Skeletal muscle satellite cell (primary cell): ENCODE data around the gene ZNF385D.

Experiments used
- H3K27me3 ChIP-seq: 2 replicates; pipeline ENCODE4 v1.7.0; 2013; ENCODE audit warnings: low read length; ENCODE audit not compliant: control insufficient read depth, insufficient read depth
- H3K36me3 ChIP-seq: 2 replicates; pipeline ENCODE4 v1.7.0; 2013; ENCODE audit warnings: mild to moderate bottlenecking, control low read depth, low read length; ENCODE audit not compliant: insufficient read depth
- H3K4me1 ChIP-seq: 2 replicates; pipeline ENCODE4 v1.7.0; 2013; ENCODE audit warnings: low read length; ENCODE audit not compliant: control insufficient read depth, insufficient read depth
- H3K4me2 ChIP-seq: 2 replicates; pipeline ENCODE4 v1.7.0; 2013; ENCODE audit warnings: mild to moderate bottlenecking, low read length
- H3K4me3 ChIP-seq: 2 replicates; pipeline ENCODE4 v1.7.0; 2013; ENCODE audit warnings: low read length
- H3K9ac ChIP-seq: 2 replicates; pipeline ENCODE4 v1.7.0; 2013; ENCODE audit warnings: mild to moderate bottlenecking, low read depth, low read length, moderate library complexity
- H3K9me3 ChIP-seq: replicated peaks from 2 replicates; pipeline ENCODE4 v1.7.0; 2013; ENCODE audit warnings: mild to moderate bottlenecking, control low read depth, low read length

ZNF385D gene

GRCh38 chr3:21718161-21718765 lies 32.7 kb downstream of the ZNF385D start:
- Histone ChIP-seq H3K27me3 (no peaks in the 10 kb centered on the region), H3K4me3 (peak overlapping the region; percentile 19), H3K4me2 (peak overlapping the region; percentile 62), H3K9me3 (no peaks in the 10 kb centered on the region), H3K36me3 (no peaks in the 10 kb centered on the region), H3K4me1 (peaks cover 21% of the 10 kb centered on the region), H3K9ac (peak overlapping the region; percentile 44)

- H3K9ac ChIP-seq = no peak overlapping the region
- no peak overlapping the region for H3K4me2 ChIP-seq
Observed at GRCh38 chr3:21715662-21716061, 35.3 kb downstream of the ZNF385D start.

GRCh38 chr3:21705769-21706168 lies 45.2 kb downstream of the ZNF385D start:
- no peak overlapping the region for H3K4me3 ChIP-seq
- peaks cover 25% of the 10 kb centered on the region for H3K4me1 ChIP-seq
- H3K9ac ChIP-seq = no peak overlapping the region
- H3K4me2 ChIP-seq = peak overlapping the region; percentile 14
- H3K9me3 ChIP-seq = no peaks in the 10 kb centered on the region
- H3K36me3 ChIP-seq = no peaks in the 10 kb centered on the region
- H3K27me3 ChIP-seq = no peaks in the 10 kb centered on the region

More at GRCh38 chr3:21715662-21716061, 35.3 kb downstream of the ZNF385D start:
- H3K4me3 ChIP-seq = no peak overlapping the region
- H3K36me3 ChIP-seq = no peaks in the 10 kb centered on the region
- peaks cover 21% of the 10 kb centered on the region for H3K4me1 ChIP-seq
- H3K9me3 ChIP-seq = no peaks in the 10 kb centered on the region
- no peaks in the 10 kb centered on the region for H3K27me3 ChIP-seq

GRCh38 chr3:21704796-21705195 lies 46.2 kb downstream of the ZNF385D start:
- Histone ChIP-seq H3K4me1 (peaks cover 25% of the 10 kb centered on the region), H3K36me3 (no peaks in the 10 kb centered on the region), H3K9ac (no peak overlapping the region)

GRCh38 chr3:21703291-21703690 lies 47.7 kb downstream of the ZNF385D start:
- Histone ChIP-seq H3K27me3 (no peaks in the 10 kb centered on the region), H3K4me2 (no peak overlapping the region), H3K4me1 (peaks cover 25% of the 10 kb centered on the region), H3K36me3 (no peaks in the 10 kb centered on the region), H3K9me3 (no peaks in the 10 kb centered on the region), H3K4me3 (no peak overlapping the region), H3K9ac (no peak overlapping the region)

More at GRCh38 chr3:21704796-21705195, 46.2 kb downstream of the ZNF385D start:
- Histone ChIP-seq H3K4me3 (no peak overlapping the region), H3K9me3 (no peaks in the 10 kb centered on the region), H3K27me3 (no peaks in the 10 kb centered on the region), H3K4me2 (no peak overlapping the region)

GRCh38 chr3:21697707-21698106 lies 53.3 kb downstream of the ZNF385D start:
- Histone ChIP-seq H3K36me3 (no peaks in the 10 kb centered on the region), H3K9ac (no peak overlapping the region), H3K27me3 (no peaks in the 10 kb centered on the region), H3K4me2 (no peak overlapping the region), H3K9me3 (no peaks in the 10 kb centered on the region), H3K4me3 (no peak overlapping the region), H3K4me1 (no peaks in the 10 kb centered on the region)

- no peaks in the 10 kb centered on the region for H3K27me3 ChIP-seq
- H3K4me2 ChIP-seq = no peak overlapping the region
- H3K9ac ChIP-seq = no peak overlapping the region
- H3K4me1 ChIP-seq = no peaks in the 10 kb centered on the region
- no peaks in the 10 kb centered on the region for H3K36me3 ChIP-seq
- H3K4me3 ChIP-seq = no peak overlapping the region
- no peaks in the 10 kb centered on the region for H3K9me3 ChIP-seq
Observed at GRCh38 chr3:21694506-21694905, 56.5 kb downstream of the ZNF385D start.

GRCh38 chr3:21691036-21691435 lies 60.0 kb downstream of the ZNF385D start:
- Histone ChIP-seq H3K36me3 (no peaks in the 10 kb centered on the region), H3K9me3 (no peaks in the 10 kb centered on the region), H3K4me1 (no peaks in the 10 kb centered on the region), H3K27me3 (no peaks in the 10 kb centered on the region), H3K4me2 (no peak overlapping the region), H3K4me3 (no peak overlapping the region), H3K9ac (no peak overlapping the region)

- no peaks in the 10 kb centered on the region for H3K27me3 ChIP-seq
Observed at GRCh38 chr3:21682206-21682605, 68.8 kb downstream of the ZNF385D start.

GRCh38 chr3:21673393-21673792 lies 77.6 kb downstream of the ZNF385D start:
- Histone ChIP-seq H3K9me3 (no peaks in the 10 kb centered on the region), H3K36me3 (no peaks in the 10 kb centered on the region), H3K27me3 (no peaks in the 10 kb centered on the region), H3K4me3 (no peak overlapping the region), H3K9ac (no peak overlapping the region), H3K4me2 (no peak overlapping the region), H3K4me1 (peaks cover 26% of the 10 kb centered on the region)

More at GRCh38 chr3:21682206-21682605, 68.8 kb downstream of the ZNF385D start:
- no peaks in the 10 kb centered on the region for H3K9me3 ChIP-seq
- no peaks in the 10 kb centered on the region for H3K36me3 ChIP-seq
- H3K9ac ChIP-seq = no peak overlapping the region
- H3K4me1 ChIP-seq = peaks cover 5% of the 10 kb centered on the region
- no peak overlapping the region for H3K4me2 ChIP-seq
- no peak overlapping the region for H3K4me3 ChIP-seq

- peak overlapping the region; percentile 10 for H3K4me2 ChIP-seq
Observed at GRCh38 chr3:21672303-21672702, 78.7 kb downstream of the ZNF385D start.

GRCh38 chr3:21670386-21670785 lies 80.6 kb downstream of the ZNF385D start:
- H3K4me2 ChIP-seq = no peak overlapping the region
- H3K4me3 ChIP-seq = no peak overlapping the region
- no peaks in the 10 kb centered on the region for H3K36me3 ChIP-seq
- H3K27me3 ChIP-seq = no peaks in the 10 kb centered on the region
- no peak overlapping the region for H3K9ac ChIP-seq
- H3K4me1 ChIP-seq = peaks cover 25% of the 10 kb centered on the region
- H3K9me3 ChIP-seq = no peaks in the 10 kb centered on the region

More at GRCh38 chr3:21672303-21672702, 78.7 kb downstream of the ZNF385D start:
- H3K36me3 ChIP-seq = no peaks in the 10 kb centered on the region
- H3K9me3 ChIP-seq = no peaks in the 10 kb centered on the region
- peak overlapping the region; percentile 40 for H3K9ac ChIP-seq
- no peaks in the 10 kb centered on the region for H3K27me3 ChIP-seq
- no peak overlapping the region for H3K4me3 ChIP-seq
- H3K4me1 ChIP-seq = peaks cover 25% of the 10 kb centered on the region
